Right lobe of liver (tissue), 6 donors: ENCODE data around the gene RPS6KC1. TPM values are rescaled to one million over a fixed set of nuclear protein-coding genes. Genes with fewer than 3 reads are reported as not detected.
"Not testable (repeated sequence)": the region's sequence is repeated elsewhere in the genome, so short reads cannot be mapped to it uniquely, and the experiment has no call there.

Experiments used
- ATAC-seq, 4 donors: fragments of 200-7000 bp; cut with Tn5 transposase; one replicate each; pipeline ENCODE4 v1.9.1; 2020; ENCODE audit warnings: mild to moderate bottlenecking in 4 of 4, moderate library complexity in 4 of 4
- DNase-seq, 3 donors: peaks; one replicate each; pipeline ENCODE4 v3.0.0-alpha.2; 2020
- H3K27ac ChIP-seq, 3 donors: fragments of 200-600 bp; one replicate each; pipeline ENCODE4 v1.8.0; 2022
- H3K27me3 ChIP-seq, 2 donors: fragments of 200-600 bp; one replicate each; pipeline ENCODE4 v1.8.0; 2022
- H3K36me3 ChIP-seq, 4 donors: fragments of 200-600 bp; sonication (generic) in 1 of 4; one replicate each; pipeline versions ENCODE4 v1.5.1 to v1.8.0; 2017 to 2022; ENCODE audit warnings: control low read depth in 1 of 4
- H3K4me1 ChIP-seq, 4 donors: fragments of 200-600 bp; sonication (generic) in 1 of 4; one replicate each; pipeline versions ENCODE4 v1.5.1 to v1.8.0; 2017 to 2022; ENCODE audit warnings: control low read depth in 1 of 4
- H3K4me3 ChIP-seq, 3 donors: fragments of 200-600 bp; one replicate each; pipeline ENCODE4 v1.8.0; 2022
- H3K9me3 ChIP-seq, 4 donors: fragments of 200-600 bp; sonication (generic) in 1 of 4; one replicate each; pipeline versions ENCODE4 v1.5.1 to v1.8.0; 2017 to 2022; ENCODE audit warnings: control low read depth in 1 of 4
- POLR2A ChIP-seq: fragments of 450-650 bp; IDR thresholded peaks from one replicate; pipeline ENCODE4 v1.6.1; 2017; ENCODE audit warnings: antibody characterized with exemption, mild to moderate bottlenecking
- WGBS: methylation state at CpG from one replicate; pipeline ENCODE4 v1.1.6; 2018; ENCODE audit warnings: low coverage, low lambda C conversion rate; ENCODE audit not compliant: insufficient coverage; ENCODE audit errors: missing lambda C conversion rate; 5-methylcytosine and 5-hydroxymethylcytosine counted together
- intact Hi-C, 2 donors: fragments of 100-400 bp; cut with DNase I; formaldehyde crosslinking; loops; one replicate each; pipeline versions ENCODE4 v1.11.2 to v1.14.1; 2022
- total RNA-seq, 6 experiments: library from RNA; depleted of rRNA in 2 of 6; stranded (reverse); fragments of >200 nt in 2 of 6; fragmentation: NEBNext Ultra II Directional in 3 of 6; extraction: Animal tissue kit (Norgen Biotek cat#: 25700) in 3 of 6; gene quantifications; one replicate each; pipeline versions ENCODE4 v1.1.0 to v1.2.4, GENCODE V29; 2016 to 2023
- TF ChIP-seq, protein P1 (sequence below), 4 donors: fragments of 200-600 bp in 3 of 4; fragments of 450-650 bp in 1 of 4; IDR thresholded peaks; one replicate each; pipeline versions ENCODE4 v1.5.1 to v1.8.0; 2016 to 2022; ENCODE audit warnings: antibody characterized with exemption in 4 of 4, mild to moderate bottlenecking in 2 of 4
- donor health status: DM: no; HTN: yes; CAD: no.
- donor health status: DM: no; HTN: no; CAD: no.
- donor health status: DM: no; HTN: no; CAD: no.
- donor health status: DM: no; HTN: yes; CAD: no.
- donor health status: DM: no; HTN: yes; CAD: no.

The RPS6KC1 gene
- total RNA-seq, 6 experiments from 2014 or later: 7.7 to 9.1 (median 8.4) TPM

GRCh38 chr1:213303286-213303685 lies 252.2 kb downstream of the RPS6KC1 start:
- TF ChIP-seq, protein P1, sequence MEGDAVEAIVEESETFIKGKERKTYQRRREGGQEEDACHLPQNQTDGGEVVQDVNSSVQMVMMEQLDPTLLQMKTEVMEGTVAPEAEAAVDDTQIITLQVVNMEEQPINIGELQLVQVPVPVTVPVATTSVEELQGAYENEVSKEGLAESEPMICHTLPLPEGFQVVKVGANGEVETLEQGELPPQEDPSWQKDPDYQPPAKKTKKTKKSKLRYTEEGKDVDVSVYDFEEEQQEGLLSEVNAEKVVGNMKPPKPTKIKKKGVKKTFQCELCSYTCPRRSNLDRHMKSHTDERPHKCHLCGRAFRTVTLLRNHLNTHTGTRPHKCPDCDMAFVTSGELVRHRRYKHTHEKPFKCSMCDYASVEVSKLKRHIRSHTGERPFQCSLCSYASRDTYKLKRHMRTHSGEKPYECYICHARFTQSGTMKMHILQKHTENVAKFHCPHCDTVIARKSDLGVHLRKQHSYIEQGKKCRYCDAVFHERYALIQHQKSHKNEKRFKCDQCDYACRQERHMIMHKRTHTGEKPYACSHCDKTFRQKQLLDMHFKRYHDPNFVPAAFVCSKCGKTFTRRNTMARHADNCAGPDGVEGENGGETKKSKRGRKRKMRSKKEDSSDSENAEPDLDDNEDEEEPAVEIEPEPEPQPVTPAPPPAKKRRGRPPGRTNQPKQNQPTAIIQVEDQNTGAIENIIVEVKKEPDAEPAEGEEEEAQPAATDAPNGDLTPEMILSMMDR (IDR thresholded peaks at IDR 0.05): no peak
- no peak for TF ChIP-seq POLR2A
- no peaks in the 10 kb centered on the region for H3K9me3 ChIP-seq
- no peak overlapping the region for H3K4me3 ChIP-seq
- 45% methylated on average over 8 of the region's 8 CpGs for WGBS
- H3K27ac ChIP-seq: no peak overlapping the region
- H3K4me1 ChIP-seq: no peaks in the 10 kb centered on the region
- H3K36me3 ChIP-seq: no peaks in the 10 kb centered on the region
- no peak for DNase-seq
- no peaks in the 10 kb centered on the region for H3K27me3 ChIP-seq
- no peak for ATAC-seq
- intact Hi-C loops: no loop called here

- no peak overlapping the region for H3K27ac ChIP-seq
- ATAC-seq (no peak), DNase-seq (no peak)
- WGBS: 47% methylated on average over 1 of the region's 1 CpG
- H3K4me1 ChIP-seq: no peaks in the 10 kb centered on the region
- H3K9me3 ChIP-seq: peaks cover 0 to 4% (median 0%) of the 10 kb centered on the region in 4 donors
- intact Hi-C loops: no loop called here
- H3K27me3 ChIP-seq: no peaks in the 10 kb centered on the region
- TF ChIP-seq, protein P1 (IDR thresholded peaks at IDR 0.05): no peak
- TF ChIP-seq POLR2A: no peak
- no peak overlapping the region for H3K4me3 ChIP-seq
- H3K36me3 ChIP-seq: no peaks in the 10 kb centered on the region
Measured at GRCh38 chr1:213315571-213315970, 264.5 kb downstream of the RPS6KC1 start.

GRCh38 chr1:213318458-213318857 lies 267.4 kb downstream of the RPS6KC1 start:
- 57% methylated on average over 1 of the region's 1 CpG for WGBS
- intact Hi-C loops, H3K27me3 ChIP-seq, DNase-seq, H3K4me1 ChIP-seq, H3K36me3 ChIP-seq, H3K9me3 ChIP-seq, ATAC-seq, H3K27ac ChIP-seq, H3K4me3 ChIP-seq: not testable (repeated sequence)

GRCh38 chr1:213320191-213320870 lies 269.3 kb downstream of the RPS6KC1 start:
- Histone ChIP-seq H3K27ac (no peak overlapping the region), H3K4me1 (no peaks in the 10 kb centered on the region), H3K27me3 (no peaks in the 10 kb centered on the region), H3K36me3 (no peaks in the 10 kb centered on the region), H3K4me3 (no peak overlapping the region), H3K9me3 (peaks cover 0 to 4% (median 0%) of the 10 kb centered on the region in 4 donors)
- TF ChIP-seq, protein P1 (IDR thresholded peaks at IDR 0.05): no peak
- no peak for TF ChIP-seq POLR2A
- intact Hi-C loops: no loop called here
- 56% methylated on average over 6 of the region's 6 CpGs for WGBS
- ATAC-seq (no peak), DNase-seq (no peak)

Other genes starting within 250 kb of the RPS6KC1 start
- gene SPATA45, start 203.6 kb upstream of the RPS6KC1 start, total RNA-seq: 1 to 10 TPM in 1 of 6 experiments, not detected in 5; 1.2 TPM
- gene FLVCR1, start 193.0 kb upstream of the RPS6KC1 start, total RNA-seq: 1 to 10 TPM; 1.6 to 5.8 (median 2.1) TPM
- gene VASH2, start 100.7 kb upstream of the RPS6KC1 start, total RNA-seq: under 1 TPM in 3 of 6 experiments, not detected in 3; 0.04 to 0.32 (median 0.07) TPM
- gene ANGEL2, start 35.4 kb upstream of the RPS6KC1 start, total RNA-seq: 10 to 100 TPM; 12.1 to 23.2 (median 15.2) TPM